Activated CD8-positive, alpha-beta memory T cell treated with anti-CD3 and anti-CD28 coated beads for 48 hours (primary cell): Measurements from ENCODE around the gene PPP1R37.

ENCODE experiments used
- DNase-seq, 3 experiments: peaks; one replicate each; pipeline ENCODE4 v3.0.0-alpha.2; 2020; ENCODE audit warnings: low read depth in 2 of 3, low spot score in 2 of 3

The PPP1R37 gene

GRCh38 chr19:45092747-45093678 is at the start of gene PPP1R37:
Gene PPP1R37 (plus strand): TSS chr19:45093179. CDS start chr19:45093326, 147 bp downstream.
- peak; percentile 61 to 78 (median 76) for DNase-seq

GRCh38 chr19:45045671-45046353 is 47.2 kb upstream of the PPP1R37 start:
- no peak for DNase-seq

- DNase-seq, result no peak
Measured at GRCh38 chr19:45046355-45046754, 46.6 kb upstream of the PPP1R37 start.

GRCh38 chr19:45047188-45047797 is 45.7 kb upstream of the PPP1R37 start:
- no peak for DNase-seq

GRCh38 chr19:45049073-45049736 is 43.8 kb upstream of the PPP1R37 start:
- no peak for DNase-seq

- DNase-seq, result no peak
Measured at GRCh38 chr19:45050036-45050435, 42.9 kb upstream of the PPP1R37 start.

- DNase-seq, result no peak
Measured at GRCh38 chr19:45051929-45052579, 40.9 kb upstream of the PPP1R37 start.

GRCh38 chr19:45056831-45057230 is 36.1 kb upstream of the PPP1R37 start:
- DNase-seq, result no peak

- DNase-seq, result no peak
Measured at GRCh38 chr19:45057444-45057843, 35.5 kb upstream of the PPP1R37 start.

GRCh38 chr19:45058622-45059159 is 34.3 kb upstream of the PPP1R37 start:
- DNase-seq, result no peak

- peak; percentile 37 to 85 (median 74) for DNase-seq
Measured at GRCh38 chr19:45059258-45059965, 33.6 kb upstream of the PPP1R37 start.

- DNase-seq, result no peak
Measured at GRCh38 chr19:45061965-45062364, 31.0 kb upstream of the PPP1R37 start.

- no peak for DNase-seq
Measured at GRCh38 chr19:45063851-45064801, 28.9 kb upstream of the PPP1R37 start.

GRCh38 chr19:45066921-45067661 is 25.9 kb upstream of the PPP1R37 start:
- DNase-seq, result no peak

- no peak for DNase-seq
Measured at GRCh38 chr19:45068041-45068440, 24.9 kb upstream of the PPP1R37 start.

- DNase-seq, result no peak
Measured at GRCh38 chr19:45069056-45069455, 23.9 kb upstream of the PPP1R37 start.

GRCh38 chr19:45070214-45070613 is 22.8 kb upstream of the PPP1R37 start:
- no peak for DNase-seq
